Measurements from ENCODE around the gene COL23A1.

Gene COL23A1

GRCh38 chr5:178191661-178192060, 398.5 kb downstream of the COL23A1 start (continued):
- TF ChIP-seq ZBTB11 (tag by site-specific recombination; conservative IDR thresholded peaks at IDR 0.05; ENCODE audit: low read depth) (peak; percentile 68), ZNF658 (tag by site-specific recombination; IDR thresholded peaks at IDR 0.05) (no peak), ZBTB7A (tag by site-specific recombination; IDR thresholded peaks at IDR 0.05; ENCODE audit: low read depth) (no peak), ZNF830 (tag by site-specific recombination; IDR thresholded peaks at IDR 0.05; ENCODE audit: low read depth) (no peak), ZNF37A (tag by site-specific recombination; IDR thresholded peaks at IDR 0.05) (no peak), ZNF433 (tag by site-specific recombination; IDR thresholded peaks at IDR 0.05; ENCODE audit: low read depth) (peak; percentile 67; the same call in 1 of the 2 replicates), KLF16 (tag by site-specific recombination; IDR thresholded peaks at IDR 0.05) (no peak), SETDB1 (IDR thresholded peaks at IDR 0.05; ENCODE audit: insufficient read length, low read length) (no peak), ZNF555 (tag by site-specific recombination; conservative IDR thresholded peaks at IDR 0.05) (peak; percentile 57), ZNF121 (tag by site-specific recombination; IDR thresholded peaks at IDR 0.05) (no peak), ZNF292 (tag by site-specific recombination; IDR thresholded peaks at IDR 0.05; ENCODE audit: borderline replicate concordance, low read depth) (peak; percentile 68; the same call in 1 of the 2 replicates), YY2 (tag by site-specific recombination; IDR thresholded peaks at IDR 0.05) (no peak), PATZ1 (tag by site-specific recombination; IDR thresholded peaks at IDR 0.05) (no peak), ZNF510 (tag by site-specific recombination; IDR thresholded peaks at IDR 0.05; ENCODE audit: insufficient replicate concordance) (peak; percentile 68), ZBTB20 (tag by site-specific recombination; IDR thresholded peaks at IDR 0.05) (no peak), ZNF660 (tag by site-specific recombination; IDR thresholded peaks at IDR 0.05) (no peak), ZFP41 (tag by site-specific recombination; IDR thresholded peaks at IDR 0.05; ENCODE audit: borderline replicate concordance) (no peak), ZNF707 (tag by site-specific recombination; IDR thresholded peaks at IDR 0.05) (no peak), HOXC10 (CRISPR knock-in tag; IDR thresholded peaks at IDR 0.05) (no peak), KLF8 (tag by site-specific recombination; IDR thresholded peaks at IDR 0.05) (no peak), HOXA7 (CRISPR knock-in tag; IDR thresholded peaks at IDR 0.05; ENCODE audit: borderline replicate concordance) (no peak), ZNF585B (tag by site-specific recombination; IDR thresholded peaks at IDR 0.05) (no peak), ZNF488 (tag by site-specific recombination; IDR thresholded peaks at IDR 0.05) (no peak), ZNF670 (tag by site-specific recombination; IDR thresholded peaks at IDR 0.05; ENCODE audit: low read depth) (no peak), ZNF792 (tag by site-specific recombination; IDR thresholded peaks at IDR 0.05) (no peak), ZNF518A (tag by site-specific recombination; conservative IDR thresholded peaks at IDR 0.05; ENCODE audit: low read depth) (peak; percentile 83), ZNF266 (tag by site-specific recombination; IDR thresholded peaks at IDR 0.05; ENCODE audit: low read depth) (peak; percentile 78), ZNF560 (tag by site-specific recombination; IDR thresholded peaks at IDR 0.05; ENCODE audit: borderline replicate concordance) (peak; percentile 70; the same call in 1 of the 2 replicates), ZNF184 (tag by site-specific recombination; IDR thresholded peaks at IDR 0.05) (no peak), ZSCAN23 (tag by site-specific recombination; IDR thresholded peaks at IDR 0.05) (no peak), GLI4 (tag by site-specific recombination; IDR thresholded peaks at IDR 0.05) (no peak), ZNF610 (tag by site-specific recombination; IDR thresholded peaks at IDR 0.05; ENCODE audit: borderline replicate concordance) (no peak)

Measured in HEK293 (cell line).